ENCODE measurements around the gene MALRD1.

- TF ChIP-seq CTCF (IDR thresholded peaks at IDR 0.05) (no peak), POLR2A (IDR thresholded peaks at IDR 0.05) (no peak)
Measured at GRCh38 chr10:19048891-19049290, 290 bp downstream of the MALRD1 start.

Data from right lobe of liver (tissue), 4 donors.